Astrocyte (in vitro differentiated cells and primary cell): ENCODE measurements around the gene PRRC1. TPM values are rescaled to one million over a fixed set of nuclear protein-coding genes. Genes with fewer than 3 reads are reported as not detected.

ENCODE experiments used
- DNase-seq: peaks from one replicate; pipeline ENCODE4 v3.0.0-alpha.2; 2010; ENCODE audit warnings: low read depth
- FAIRE-seq: peaks from 2 replicates; lab custom pipeline; 2011; peaks lifted over from hg19 to GRCh38; lab: Jason Lieb, UNC
- H2AFZ ChIP-seq: 2 replicates; pipeline ENCODE4 v1.6.0; 2012; ENCODE audit warnings: low read depth, low read length, inconsistent platforms
- H3K27ac ChIP-seq: 2 replicates; pipeline ENCODE4 v1.5.1; 2011; ENCODE audit warnings: low read depth, low read length, inconsistent platforms
- H3K27me3 ChIP-seq: 2 replicates; pipeline ENCODE4 v1.6.0; 2011; ENCODE audit warnings: low read length, inconsistent platforms; ENCODE audit not compliant: insufficient read depth
- H3K36me3 ChIP-seq: 2 replicates; pipeline ENCODE4 v1.5.1; 2011; ENCODE audit warnings: low read length, inconsistent platforms; ENCODE audit not compliant: insufficient read depth
- H3K4me1 ChIP-seq: 2 replicates; pipeline ENCODE4 v1.5.1; 2011; ENCODE audit warnings: low read length, inconsistent platforms; ENCODE audit not compliant: insufficient read depth
- H3K4me2 ChIP-seq: 2 replicates; pipeline ENCODE4 v1.6.0; 2012; ENCODE audit warnings: low read length, inconsistent platforms
- H3K4me3 ChIP-seq: 2 replicates; pipeline ENCODE4 v1.5.1; 2011; ENCODE audit warnings: low read depth, mild to moderate bottlenecking, low read length, inconsistent platforms; ENCODE audit not compliant: insufficient read depth
- H3K79me2 ChIP-seq: 2 replicates; pipeline ENCODE4 v1.6.0; 2012; ENCODE audit warnings: mild to moderate bottlenecking, low read length, inconsistent platforms; ENCODE audit not compliant: insufficient read depth
- H3K9ac ChIP-seq: 2 replicates; pipeline ENCODE4 v1.6.0; 2012; ENCODE audit warnings: mild to moderate bottlenecking, low read length, inconsistent platforms
- H3K9me3 ChIP-seq: 2 replicates; pipeline ENCODE4 v1.5.1; 2012; ENCODE audit warnings: low read depth, mild to moderate bottlenecking, low read length, inconsistent platforms; ENCODE audit not compliant: insufficient read depth
- H4K20me1 ChIP-seq: 2 replicates; pipeline ENCODE4 v1.6.0; 2012; ENCODE audit warnings: low read length, inconsistent platforms; ENCODE audit not compliant: insufficient read depth
- H3K27ac Mint-ChIP-seq: one replicate; pipeline ENCODE4 v1.8.0; 2021; ENCODE audit warnings: mild to moderate bottlenecking, mixed read lengths; ENCODE audit not compliant: unreplicated experiment
- H3K27me3 Mint-ChIP-seq: one replicate; pipeline ENCODE4 v1.8.0; 2021; ENCODE audit warnings: low read depth, mixed read lengths; ENCODE audit not compliant: unreplicated experiment
- H3K36me3 Mint-ChIP-seq: one replicate; pipeline ENCODE4 v1.8.0; 2021; ENCODE audit warnings: low read depth, mixed read lengths; ENCODE audit not compliant: unreplicated experiment
- H3K4me1 Mint-ChIP-seq: one replicate; pipeline ENCODE4 v1.8.0; 2021; ENCODE audit warnings: low read depth, mixed read lengths; ENCODE audit not compliant: unreplicated experiment
- H3K4me3 Mint-ChIP-seq: one replicate; pipeline ENCODE4 v1.8.0; 2021; ENCODE audit warnings: mild to moderate bottlenecking, moderate library complexity, mixed read lengths; ENCODE audit not compliant: unreplicated experiment
- H3K9me3 Mint-ChIP-seq: one replicate; pipeline ENCODE4 v1.8.0; 2021; ENCODE audit warnings: mild to moderate bottlenecking, mixed read lengths; ENCODE audit not compliant: unreplicated experiment
- CTCF ChIP-seq: IDR thresholded peaks from 2 replicates; pipeline ENCODE4 v1.5.1; 2011; ENCODE audit warnings: low read depth, mild to moderate bottlenecking, inconsistent platforms, low read length, moderate library complexity; ENCODE audit not compliant: insufficient read depth
- EZH2 ChIP-seq: IDR thresholded peaks from 2 replicates; pipeline ENCODE4 v1.6.1; 2012; ENCODE audit warnings: mild to moderate bottlenecking, low read length, inconsistent platforms; ENCODE audit not compliant: insufficient read depth
- total RNA-seq: library from RNA; stranded (reverse); gene quantifications from 2 replicates; pipeline ENCODE4 v1.2.1, GENCODE V29; 2021

PRRC1 gene
- total RNA-seq, 1 donor from 2014 or later = 131 TPM

DNA sequence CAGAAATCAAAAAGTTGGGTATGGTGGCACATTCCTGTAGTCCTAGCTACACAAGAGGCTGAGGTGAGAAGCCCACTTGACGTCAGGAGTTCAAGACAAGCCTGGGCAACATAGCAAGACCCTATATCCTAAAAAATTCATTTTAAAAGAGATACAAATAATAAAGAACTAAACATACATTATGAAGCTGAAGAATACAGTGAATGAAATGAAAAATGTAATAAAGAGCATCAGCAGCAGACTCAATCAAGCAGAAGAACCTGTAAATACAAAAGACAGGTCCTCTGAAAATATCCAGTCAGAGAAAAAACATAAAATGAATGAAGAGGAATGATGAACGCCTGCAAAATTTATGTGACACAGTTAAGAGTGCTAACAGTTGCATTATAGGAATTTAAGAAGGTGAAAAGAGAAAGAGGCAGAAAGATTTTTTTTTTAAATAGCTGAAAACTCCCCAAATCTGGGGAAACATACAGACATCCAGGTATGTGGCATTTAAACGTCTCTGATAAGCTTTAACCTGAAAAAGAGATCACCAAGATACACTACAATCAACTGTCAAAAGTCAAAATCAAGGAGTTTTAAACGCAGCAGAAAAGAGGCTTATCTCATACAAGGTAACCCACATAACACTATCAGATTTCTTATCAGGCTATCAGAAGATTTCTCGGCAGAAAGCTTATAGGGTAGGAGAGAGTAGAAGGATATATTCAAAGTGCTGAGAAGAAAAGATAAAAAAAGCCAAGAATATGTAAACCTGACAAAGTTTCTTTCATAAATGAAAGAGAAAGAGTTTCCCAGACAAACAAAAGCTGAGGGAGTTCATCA lies 57.6 kb downstream of the PRRC1 start:
- no peak for DNase-seq
- no peaks in the 10 kb centered on the region for H3K27me3 Mint-ChIP-seq
- H3K4me2 ChIP-seq = no peak overlapping the region
- no peak overlapping the region for H3K4me3 Mint-ChIP-seq
- no peak for TF ChIP-seq EZH2
- no peak for TF ChIP-seq CTCF
- H3K27ac Mint-ChIP-seq = no peak overlapping the region
- no peaks in the 10 kb centered on the region for H3K36me3 Mint-ChIP-seq
- H3K4me3 ChIP-seq = no peak overlapping the region
- H2AFZ ChIP-seq = no peak overlapping the region
- H3K36me3 ChIP-seq = no peaks in the 10 kb centered on the region
- no peaks in the 10 kb centered on the region for H4K20me1 ChIP-seq
- no peak overlapping the region for H3K9ac ChIP-seq
- H3K9me3 Mint-ChIP-seq = peaks cover 10% of the 10 kb centered on the region
- H3K4me1 ChIP-seq = no peaks in the 10 kb centered on the region
- H3K4me1 Mint-ChIP-seq = peaks cover 3% of the 10 kb centered on the region
- H3K79me2 ChIP-seq = no peaks in the 10 kb centered on the region
- H3K9me3 ChIP-seq = no peaks in the 10 kb centered on the region
- no peak overlapping the region for H3K27ac ChIP-seq
- no peaks in the 10 kb centered on the region for H3K27me3 ChIP-seq
- FAIRE-seq = no peak

- Histone ChIP-seq H2AFZ (no peak overlapping the region), H3K9ac (no peak overlapping the region), H4K20me1 (no peaks in the 10 kb centered on the region), H3K27ac (no peak overlapping the region), H3K36me3 (no peaks in the 10 kb centered on the region), H3K9me3 (no peaks in the 10 kb centered on the region), H3K27me3 (no peaks in the 10 kb centered on the region), H3K4me1 (no peaks in the 10 kb centered on the region), H3K79me2 (no peaks in the 10 kb centered on the region), H3K4me2 (no peak overlapping the region), H3K4me3 (no peak overlapping the region)
- Mint-ChIP-seq H3K36me3 (no peaks in the 10 kb centered on the region), H3K4me1 (peaks cover 3% of the 10 kb centered on the region), H3K27me3 (no peaks in the 10 kb centered on the region), H3K9me3 (peaks cover 6% of the 10 kb centered on the region), H3K4me3 (no peak overlapping the region), H3K27ac (no peak overlapping the region)
- no peak for FAIRE-seq
- no peak for TF ChIP-seq EZH2
- TF ChIP-seq CTCF = no peak
- peak; percentile 6 for DNase-seq
Measured at GRCh38 chr5:127577458-127577857, 60.0 kb downstream of the PRRC1 start.

- Mint-ChIP-seq H3K4me1 (peaks cover 7% of the 10 kb centered on the region), H3K27ac (no peak overlapping the region)
- FAIRE-seq = no peak
Measured at GRCh38 chr5:127580731-127581130, 63.3 kb downstream of the PRRC1 start.

More at GRCh38 chr5:127580731-127581130, 63.3 kb downstream of the PRRC1 start:
- Histone ChIP-seq H2AFZ (no peak overlapping the region), H4K20me1 (no peaks in the 10 kb centered on the region), H3K4me3 (no peak overlapping the region), H3K36me3 (no peaks in the 10 kb centered on the region), H3K79me2 (no peaks in the 10 kb centered on the region), H3K9me3 (no peaks in the 10 kb centered on the region), H3K4me2 (no peak overlapping the region), H3K27me3 (no peaks in the 10 kb centered on the region), H3K9ac (no peak overlapping the region), H3K4me1 (no peaks in the 10 kb centered on the region), H3K27ac (no peak overlapping the region)
- H3K9me3 Mint-ChIP-seq = peaks cover 4% of the 10 kb centered on the region
- H3K36me3 Mint-ChIP-seq = no peaks in the 10 kb centered on the region
- H3K4me3 Mint-ChIP-seq = no peak overlapping the region
- DNase-seq = no peak
- TF ChIP-seq CTCF = no peak
- no peak for TF ChIP-seq EZH2
- H3K27me3 Mint-ChIP-seq = no peaks in the 10 kb centered on the region
